Suprapubic skin (tissue), 4 donors: ENCODE data around the gene CASP2. TPM values are rescaled to one million over a fixed set of nuclear protein-coding genes. Genes with fewer than 3 reads are reported as not detected.

Experiments used
- DNase-seq, 2 donors: peaks; one replicate each; pipeline ENCODE4 v3.0.0-alpha.2; 2019; ENCODE audit warnings: low spot score in 2 of 2
- H3K27ac ChIP-seq: fragments of 200-600 bp; sonication (generic); one replicate; pipeline ENCODE4 v1.5.1; 2019
- H3K27me3 ChIP-seq: fragments of 200-600 bp; sonication (generic); one replicate; pipeline ENCODE4 v1.5.1; 2019
- H3K36me3 ChIP-seq: fragments of 200-600 bp; sonication (generic); one replicate; pipeline ENCODE4 v1.5.1; 2019
- H3K4me1 ChIP-seq: fragments of 200-600 bp; sonication (generic); one replicate; pipeline ENCODE4 v1.5.1; 2019
- H3K4me3 ChIP-seq: fragments of 200-600 bp; sonication (generic); one replicate; pipeline ENCODE4 v1.5.1; 2019; ENCODE audit warnings: mild to moderate bottlenecking
- H3K9me3 ChIP-seq: fragments of 200-600 bp; sonication (generic); one replicate; pipeline ENCODE4 v1.5.1; 2019
- CTCF ChIP-seq, 2 donors: fragments of 200-600 bp in 1 of 2; fragments of 450-650 bp in 1 of 2; sonication (generic) in 1 of 2; IDR thresholded peaks; one replicate each; pipeline ENCODE4 v1.5.1; 2016 to 2019; ENCODE audit warnings: antibody characterized with exemption in 2 of 2, mild to moderate bottlenecking in 1 of 2, moderate library complexity in 1 of 2
- EP300 ChIP-seq: sonication (generic); formaldehyde crosslinking; IDR thresholded peaks from one replicate; pipeline ENCODE4 v1.6.1; 2017; ENCODE audit warnings: antibody characterized with exemption
- POLR2A ChIP-seq, 2 donors: fragments of 450-650 bp; IDR thresholded peaks; one replicate each; pipeline ENCODE4 v1.6.1; 2017; ENCODE audit warnings: antibody characterized with exemption in 2 of 2, mild to moderate bottlenecking in 2 of 2, moderate library complexity in 2 of 2
- POLR2AphosphoS5 ChIP-seq, 3 donors: sonication (generic); formaldehyde crosslinking; IDR thresholded peaks; one replicate each; pipeline ENCODE4 v1.6.1; 2017; ENCODE audit warnings: antibody characterized with exemption in 3 of 3
- WGBS: methylation state at CpG from one replicate; pipeline ENCODE4 v1.1.5; 2018; 5-methylcytosine and 5-hydroxymethylcytosine counted together
- total RNA-seq, 4 donors: library from RNA; depleted of rRNA; stranded (reverse); fragments of >200 nt; gene quantifications; one replicate each; pipeline ENCODE4 v1.1.0, GENCODE V29; 2016

CASP2 gene
- total RNA-seq, 4 donors from 2014 or later = 13.7 to 36.5 (median 25.3) TPM

GRCh38 chr7:143315776-143316175 is 27.6 kb downstream of the CASP2 start, which contains the start of gene CLCN1:
CLCN1 (plus strand) TSS chr7:143316111; CDS start chr7:143316213, 102 bp downstream.
- 85% methylated on average over 4 of the region's 5 CpGs for WGBS
- DNase-seq = no peak
- no peak for TF ChIP-seq EP300
- no peak for TF ChIP-seq CTCF (IDR thresholded peaks at IDR 0.05)
- TF ChIP-seq POLR2AphosphoS5 (IDR thresholded peaks at IDR 0.05) = no peak
- TF ChIP-seq POLR2A (IDR thresholded peaks at IDR 0.05) = no peak
- Histone ChIP-seq H3K27ac (no peak within 1 kb of the TSS), H3K4me1 (peaks cover 7% of the 10 kb centered on the region), H3K9me3 (no peaks in the 10 kb centered on the region), H3K36me3 (no peaks in the 10 kb centered on the region), H3K4me3 (no peak within 1 kb of the TSS), H3K27me3 (no peaks in the 10 kb centered on the region)

- no peaks in the 10 kb centered on the region for H3K27me3 ChIP-seq
- no peak for DNase-seq
- H3K4me1 ChIP-seq = peaks cover 7% of the 10 kb centered on the region
- WGBS = 75% methylated on average over 4 of the region's 4 CpGs
- no peak overlapping the region for H3K4me3 ChIP-seq
- no peak overlapping the region for H3K27ac ChIP-seq
- H3K9me3 ChIP-seq = no peaks in the 10 kb centered on the region
- TF ChIP-seq CTCF (IDR thresholded peaks at IDR 0.05) (no peak), POLR2A (IDR thresholded peaks at IDR 0.05) (no peak), EP300 (no peak), POLR2AphosphoS5 (IDR thresholded peaks at IDR 0.05) (no peak)
- H3K36me3 ChIP-seq = no peaks in the 10 kb centered on the region
Observed at GRCh38 chr7:143316492-143316891, 28.3 kb downstream of the CASP2 start.

- Histone ChIP-seq H3K36me3 (no peaks in the 10 kb centered on the region), H3K4me1 (peaks cover 7% of the 10 kb centered on the region), H3K27me3 (no peaks in the 10 kb centered on the region), H3K9me3 (no peaks in the 10 kb centered on the region), H3K27ac (no peak overlapping the region), H3K4me3 (no peak overlapping the region)
- DNase-seq = no peak
- no peak for TF ChIP-seq POLR2A (IDR thresholded peaks at IDR 0.05)
- no peak for TF ChIP-seq CTCF (IDR thresholded peaks at IDR 0.05)
- WGBS = 26% methylated on average over 3 of the region's 5 CpGs
Observed at GRCh38 chr7:143318661-143319060, 30.5 kb downstream of the CASP2 start.

- Histone ChIP-seq H3K27ac (no peak overlapping the region), H3K9me3 (no peaks in the 10 kb centered on the region), H3K4me3 (no peak overlapping the region), H3K4me1 (peaks cover 7% of the 10 kb centered on the region), H3K27me3 (no peaks in the 10 kb centered on the region), H3K36me3 (no peaks in the 10 kb centered on the region)
- TF ChIP-seq EP300 (no peak), POLR2A (IDR thresholded peaks at IDR 0.05) (no peak), CTCF (IDR thresholded peaks at IDR 0.05) (no peak), POLR2AphosphoS5 (IDR thresholded peaks at IDR 0.05) (no peak)
- no peak for DNase-seq
- 66% methylated on average over 6 of the region's 9 CpGs for WGBS
Observed at GRCh38 chr7:143320620-143321019, 32.5 kb downstream of the CASP2 start.

- DNase-seq = no peak
- H3K4me3 ChIP-seq = no peak overlapping the region
- WGBS = 90% methylated on average over 9 of the region's 10 CpGs
- no peaks in the 10 kb centered on the region for H3K9me3 ChIP-seq
- peaks cover 7% of the 10 kb centered on the region for H3K4me1 ChIP-seq
- no peaks in the 10 kb centered on the region for H3K36me3 ChIP-seq
- no peaks in the 10 kb centered on the region for H3K27me3 ChIP-seq
- TF ChIP-seq POLR2A (IDR thresholded peaks at IDR 0.05) (no peak), CTCF (IDR thresholded peaks at IDR 0.05) (no peak), POLR2AphosphoS5 (IDR thresholded peaks at IDR 0.05) (no peak), EP300 (no peak)
- H3K27ac ChIP-seq = no peak overlapping the region
Observed at GRCh38 chr7:143321242-143321641, 33.1 kb downstream of the CASP2 start.
